K562 (cell line): ENCODE data around the gene EDARADD. TPM values are rescaled to one million over a fixed set of nuclear protein-coding genes. Genes with fewer than 3 reads are reported as not detected.
A peak's percentile ranks its signal among the peaks of the same experiment; 100 is the strongest.

Experiments used
- ATAC-seq: fragments of 200-7000 bp; cut with Tn5 transposase; 3 replicates; pipeline ENCODE4 v1.9.1; 2020; ENCODE audit warnings: moderate library complexity
- Bru-seq: library from RNA; stranded (reverse); fragments of 400-500 nt; gene quantifications from one replicate; lab custom pipeline; 2021; lab: Mats Ljungman, UMichigan
- BruChase-seq, 2 experiments: library from RNA; stranded (reverse); fragments of 400-500 nt; gene quantifications; one replicate each; lab custom pipeline; 2021; lab: Mats Ljungman, UMichigan
- BruUV-seq: library from RNA; stranded (reverse); fragments of 400-500 nt; replicated peaks from 2 replicates; lab custom pipeline; 2021; lab: Mats Ljungman, UMichigan
- CTCF ChIA-PET: fragments of 300-600 bp; formaldehyde crosslinking; extraction: SDS; loops from one replicate; lab custom pipeline; 2021; ENCODE audit warnings: low intra/inter-chr PET ratio; lab: Yijun Ruan, JAX
- POLR2A ChIA-PET: fragments of 300-600, 350-650 bp; sonication (Branson Sonifier 250); formaldehyde crosslinking; extraction: SDS; loops from one replicate; lab custom pipeline; 2021; ENCODE audit warnings: antibody characterized with exemption, inconsistent platforms; lab: Yijun Ruan, JAX
- DNase-seq, 4 experiments: peaks; one replicate each; pipeline versions ENCODE4 v3.0.0 to v3.0.0-alpha.2; 2011 to 2018; ENCODE audit warnings: low spot score in 3 of 4, mixed read lengths in 3 of 4; ENCODE audit errors: extremely low read depth in 1 of 4
- FAIRE-seq: peaks from 2 replicates; lab custom pipeline; 2011; peaks lifted over from hg19 to GRCh38; lab: Jason Lieb, UNC
- H2AFZ ChIP-seq: 2 replicates; pipeline ENCODE4 v1.6.0; 2011; ENCODE audit warnings: low read depth, low read length, control low read depth, inconsistent platforms
- H3K27ac ChIP-seq: fragments of 200-600 bp; 3 replicates; pipeline ENCODE4 v1.8.0; 2011; ENCODE audit warnings: low read depth, mild to moderate bottlenecking, control low read depth, inconsistent platforms, low read length, moderate library complexity, mixed read lengths; ENCODE audit errors: extremely low read depth
- H3K27me3 ChIP-seq, 2 experiments: fragments of 300-600 bp in 1 of 2; 2 replicates in 1 of 2; 3 replicates in 1 of 2; pipeline versions ENCODE4 v1.6.0 to v1.8.0; 2011; ENCODE audit warnings: inconsistent platforms in 2 of 2, low read length in 2 of 2, mild to moderate bottlenecking in 1 of 2, mixed read lengths in 1 of 2, moderate library complexity in 1 of 2; ENCODE audit not compliant: control insufficient read depth in 2 of 2, insufficient read depth in 2 of 2
- H3K36me3 ChIP-seq: fragments of 300-600 bp; 3 replicates; pipeline ENCODE4 v1.8.0; 2011; ENCODE audit warnings: mild to moderate bottlenecking, low read length, inconsistent platforms; ENCODE audit not compliant: control insufficient read depth, insufficient read depth
- H3K4me1 ChIP-seq, 2 experiments: fragments of 200-600 bp in 1 of 2; replicated peaks in 1 of 2; 2 replicates in 1 of 2; 3 replicates in 1 of 2; pipeline versions ENCODE4 v1.5.1 to v1.8.0; 2011; ENCODE audit warnings: inconsistent platforms in 2 of 2, low read length in 2 of 2, mild to moderate bottlenecking in 1 of 2, mixed read lengths in 1 of 2, moderate library complexity in 1 of 2; ENCODE audit not compliant: control insufficient read depth in 2 of 2, insufficient read depth in 2 of 2
- H3K4me2 ChIP-seq: 2 replicates; pipeline ENCODE4 v1.6.1; 2011; ENCODE audit warnings: low read length, control low read depth, inconsistent platforms, mixed read lengths; ENCODE audit not compliant: insufficient read depth
- H3K4me3 ChIP-seq: fragments of 200-600 bp; sonication (generic), shearing (Covaris generic); 2 replicates; pipeline ENCODE4 v1.5.1; 2016; ENCODE audit warnings: control low read depth, inconsistent platforms
- H3K79me2 ChIP-seq: fragments of 200-600 bp; 3 replicates; pipeline ENCODE4 v1.8.0; 2011; ENCODE audit warnings: low read length, inconsistent platforms; ENCODE audit not compliant: control insufficient read depth, insufficient read depth
- H3K9ac ChIP-seq, 2 experiments: 2 replicates each; pipeline versions ENCODE4 v1.6.0 to v1.6.1; 2011; ENCODE audit warnings: low read depth in 2 of 2, low read length in 2 of 2, control low read depth in 1 of 2, inconsistent platforms in 1 of 2, mild to moderate bottlenecking in 1 of 2, mixed read lengths in 1 of 2; ENCODE audit not compliant: insufficient read depth in 1 of 2
- H3K9me1 ChIP-seq: one replicate; pipeline ENCODE4 v1.6.0; 2011; ENCODE audit warnings: inconsistent platforms, mild to moderate bottlenecking, low read length, moderate library complexity; ENCODE audit not compliant: control insufficient read depth, insufficient read depth
- H3K9me3 ChIP-seq: replicated peaks from 2 replicates; pipeline ENCODE4 v1.5.1; 2011; ENCODE audit warnings: low read depth, low read length, inconsistent platforms; ENCODE audit not compliant: control insufficient read depth, insufficient read depth
- H4K20me1 ChIP-seq: replicated peaks from 2 replicates; pipeline ENCODE4 v1.6.1; 2011; ENCODE audit warnings: low read length, inconsistent platforms, mixed read lengths; ENCODE audit not compliant: control insufficient read depth, insufficient read depth
- CBFA2T3 ChIP-seq: fragments of 450-650 bp; IDR thresholded peaks from 2 replicates; pipeline ENCODE4 v1.6.1; 2017
- CEBPB ChIP-seq: fragments of 450-650 bp; IDR thresholded peaks from 2 replicates; pipeline ENCODE4 v1.6.1; 2016; ENCODE audit warnings: missing genetic modification characterization, missing compliant biosample characterization
- CSDE1 ChIP-seq, 2 experiments: fragments of 450-650 bp; IDR thresholded peaks; 2 replicates each; pipeline ENCODE4 v1.6.1; 2016; ENCODE audit warnings: mild to moderate bottlenecking in 1 of 2
- FIP1L1 ChIP-seq: fragments of 200-400 bp; formaldehyde crosslinking; IDR thresholded peaks from 2 replicates; pipeline ENCODE4 v1.6.1; 2018; ENCODE audit warnings: mild to moderate bottlenecking, low read depth, low read length; ENCODE audit not compliant: poor library complexity, severe bottlenecking
- GTF2A2 ChIP-seq: IDR thresholded peaks from 2 replicates; pipeline ENCODE4 v1.6.1; 2016; ENCODE audit warnings: mild to moderate bottlenecking, missing genetic modification characterization, missing compliant biosample characterization
- KDM2B ChIP-seq: fragments of 250-450 bp; sonication (Bioruptor Pico); IDR thresholded peaks from 2 replicates; pipeline ENCODE4 v1.8.0; 2021; ENCODE audit warnings: mild to moderate bottlenecking, moderate library complexity
- MTF1 ChIP-seq: fragments of 250-450 bp; sonication (Bioruptor Pico); IDR thresholded peaks from 2 replicates; pipeline ENCODE4 v1.9.0; 2021; ENCODE audit warnings: moderate library complexity, mild to moderate bottlenecking, inconsistent platforms, borderline replicate concordance
- OTX1 ChIP-seq: fragments of 450-650 bp; formaldehyde crosslinking; IDR thresholded peaks from 2 replicates; pipeline ENCODE4 v1.4.0; 2022; ENCODE audit warnings: mild to moderate bottlenecking
- POU5F1 ChIP-seq: fragments of 150-350 bp; IDR thresholded peaks from 2 replicates; pipeline ENCODE4 v1.6.1; 2014; ENCODE audit warnings: borderline replicate concordance, low read length, low read depth, mild to moderate bottlenecking; ENCODE audit not compliant: partially characterized antibody
- SAFB2 ChIP-seq: fragments of 200-400 bp; formaldehyde crosslinking; IDR thresholded peaks from 2 replicates; pipeline ENCODE4 v1.6.1; 2018; ENCODE audit warnings: borderline replicate concordance, low read length, low read depth, moderate library complexity; ENCODE audit not compliant: severe bottlenecking
- SETDB1 ChIP-seq: IDR thresholded peaks from one replicate; pipeline ENCODE4 v1.6.1; 2012; ENCODE audit warnings: low read length, control low read depth, inconsistent platforms
- SMAD3 ChIP-seq: fragments of 450-650 bp; formaldehyde crosslinking; conservative IDR thresholded peaks from 2 replicates; pipeline ENCODE4 v1.4.0; 2020; ENCODE audit warnings: mild to moderate bottlenecking
- SMARCC2 ChIP-seq: fragments of 450-650 bp; IDR thresholded peaks from 2 replicates; pipeline ENCODE4 v1.6.1; 2017; ENCODE audit warnings: antibody characterized with exemption, moderate library complexity, mild to moderate bottlenecking, low read depth
- SREBF2 ChIP-seq: sonication (generic); formaldehyde crosslinking; IDR thresholded peaks from 2 replicates; pipeline ENCODE4 v1.4.0; 2020; ENCODE audit warnings: mild to moderate bottlenecking, missing genetic modification reagents
- TAL1 ChIP-seq: fragments of 450-650 bp; IDR thresholded peaks from 2 replicates; pipeline ENCODE4 v1.6.1; 2016; ENCODE audit warnings: mild to moderate bottlenecking
- TCF15 ChIP-seq: fragments of 250-450 bp; sonication (Bioruptor Pico); IDR thresholded peaks from 2 replicates; pipeline ENCODE4 v1.8.0; 2022; ENCODE audit warnings: moderate library complexity, mild to moderate bottlenecking, inconsistent platforms
- TEAD1 ChIP-seq, 2 experiments: fragments of 450-650 bp in 1 of 2; sonication (generic) in 1 of 2; formaldehyde crosslinking; IDR thresholded peaks; 2 replicates each; pipeline versions ENCODE4 v1.4.0 to v1.8.0; 2020 to 2022; ENCODE audit warnings: mild to moderate bottlenecking in 2 of 2, missing genetic modification reagents in 1 of 2
- ZNF224 ChIP-seq: sonication (generic); formaldehyde crosslinking; IDR thresholded peaks from 2 replicates; pipeline ENCODE4 v1.8.0; 2022; ENCODE audit warnings: mild to moderate bottlenecking, missing genetic modification reagents
- ZNF717 ChIP-seq: fragments of 250-450 bp; sonication (Bioruptor Pico); IDR thresholded peaks from 2 replicates; pipeline ENCODE4 v1.5.0; 2021
- WGBS: fragments of 100-300 bp; shearing (Covaris generic); methylation state at CpG from one replicate; pipeline ENCODE4 v1.1.6; 2016; ENCODE audit warnings: low coverage, mixed read lengths; ENCODE audit not compliant: insufficient coverage; ENCODE audit errors: missing lambda C conversion rate; 5-methylcytosine and 5-hydroxymethylcytosine counted together
- in situ Hi-C: fragments of 300-500 bp; cut with MboI; formaldehyde crosslinking; loops from 4 replicates; pipeline ENCODE4 v1.15.0; 2018; ENCODE audit warnings: inconsistent platforms, mixed read lengths
- intact Hi-C: fragments of 100-400 bp; cut with micrococcal nuclease; formaldehyde crosslinking; loops from 2 replicates; pipeline ENCODE4 v1.14.2; 2022
- long read RNA-seq, 3 experiments: library from polyadenylated mRNA in 2 of 3; library from RNA in 1 of 3; unstranded in 2 of 3; stranded (forward) in 1 of 3; transcript quantifications; one replicate each; pipeline ENCODE4 v2.0.0, GENCODE V29; 2019 to 2022
- polyA minus RNA-seq, 3 experiments: library from RNA; depleted of rRNA, polyadenylated mRNA; stranded (reverse); fragments of >200 nt; gene quantifications; 2 replicates each; pipeline ENCODE4 v1.2.3, GENCODE V29; 2011
- polyA plus RNA-seq, 8 experiments: library from polyadenylated mRNA; depleted of rRNA in 4 of 8; stranded (reverse) in 5 of 8; unstranded in 3 of 8; fragments of >200 nt; fragmentation: Nextera tagmentation in 2 of 8; fragmentation: Illumina TruSeq in 1 of 8; extraction: Ambion mirVana in 2 of 8; extraction: Trizol in 1 of 8; gene quantifications; 2 replicates each; pipeline versions ENCODE4 v1.2.1 to v1.2.3, GENCODE V29; 2011 to 2014; ENCODE audit warnings: inconsistent platforms in 1 of 8, missing spikeins in 1 of 8
- total RNA-seq, 7 experiments: library from RNA; depleted of rRNA in 6 of 7; stranded (reverse); fragments of >200 nt in 6 of 7; fragmentation: Illumina TruSeq in 2 of 7; extraction: Trizol in 2 of 7; gene quantifications; 2 replicates each; pipeline versions ENCODE4 v1.2.1 to v1.2.3, GENCODE V29; 2011 to 2021; ENCODE audit warnings: low replicate concordance in 1 of 7

EDARADD gene
- total RNA-seq (2011; cell fraction: chromatin; rRNA removed; ENCODE audit: low replicate concordance) = 1.1 and 4.5 TPM in 2 replicates
- 1.5 and 4.3 TPM in 2 replicates for total RNA-seq (2011; cell fraction: nucleolus; rRNA removed)
- total RNA-seq (2011; cell fraction: nucleoplasm; rRNA removed) = 3.6 and 4.0 TPM in 2 replicates
- total RNA-seq (2014; rRNA removed) (20.6 and 23.1 TPM in 2 replicates), total RNA-seq (2014; rRNA removed; fragmentation: Illumina TruSeq; extraction: Trizol) (20.4 and 21.6 TPM in 2 replicates), total RNA-seq (2015; rRNA removed; fragmentation: Illumina TruSeq; extraction: Trizol) (29.3 and 32.2 TPM in 2 replicates), total RNA-seq (2021) (21.1 and 22.5 TPM in 2 replicates), polyA plus RNA-seq (2011; rRNA removed) (0.46 and 0.49 TPM in 2 replicates), polyA plus RNA-seq (2014; fragmentation: Illumina TruSeq; extraction: Trizol) (31.1 and 32.4 TPM in 2 replicates), polyA plus RNA-seq (2014; fragmentation: Nextera tagmentation; extraction: Ambion mirVana) (1 to 10 TPM; 5.2 to 8.5 TPM), polyA plus RNA-seq (2014; rRNA removed) (17.8 and 21.5 TPM in 2 replicates), polyA minus RNA-seq (2011; rRNA and poly(A)+ RNA removed) (0.56 and 0.72 TPM in 2 replicates), Bru-seq, nascent RNA (percentile 69 among the genes with signal in this experiment), BruChase-seq, experiment 1, labeled RNA remaining after a 2-hour chase (percentile 62 among the genes with signal in this experiment), BruChase-seq, experiment 2, labeled RNA remaining after a 6-hour chase (percentile 55 among the genes with signal in this experiment)
- polyA plus RNA-seq (2011; cell fraction: cytosol; rRNA removed) = 0.25 and 0.43 TPM in 2 replicates
- 0.14 and 0.31 TPM in 2 replicates for polyA plus RNA-seq (2011; cell fraction: nucleus; rRNA removed)
- 20.5 and 30.0 TPM in 2 replicates for polyA plus RNA-seq (2012)
- polyA minus RNA-seq (2011; cell fraction: cytosol; rRNA and poly(A)+ RNA removed) = 0.64 TPM in 1 of 2 replicates, not detected in the other
- polyA minus RNA-seq (2011; cell fraction: nucleus; rRNA and poly(A)+ RNA removed) = 0.40 and 1.3 TPM in 2 replicates
- long read RNA-seq, experiment 1, transcript EDARADD-202 (6 exons, 3,097 nt) = major isoform, 31 of 47 reads
- long read RNA-seq, experiment 1, partial matches to known transcripts = 1 of 47 reads
- long read RNA-seq, experiment 1, other reads (novel, unspliced or antisense) = 12 of 47 reads
- long read RNA-seq, experiment 2, partial matches to known transcripts = 2 of 11 reads
- long read RNA-seq, experiment 2, other reads (novel, unspliced or antisense) = 3 of 11 reads
- long read RNA-seq, experiment 3, partial matches to known transcripts = 2 of 6 reads
- long read RNA-seq, experiment 3, other reads (novel, unspliced or antisense) = 1 of 6 reads

GRCh38 chr1:236393681-236394481 lies at the start of gene EDARADD:
EDARADD (plus strand) TSS chr1:236394286; CDS start chr1:236394445, 159 bp downstream.
- Histone ChIP-seq H3K9me1 (no peaks in the 10 kb centered on the region), H2AFZ (peak within 1 kb of the TSS; percentile 94), H3K36me3 (peaks cover 5% of the 10 kb centered on the region; the same call in 1 of the 3 replicates), H3K27ac (peak within 1 kb of the TSS; percentile 84), H3K4me3 (peak within 1 kb of the TSS; percentile 81), H3K4me1 (peaks cover 11 to 22% of the 10 kb centered on the region in 2 experiments), H3K79me2 (peaks cover 32% of the 10 kb centered on the region), H3K4me2 (peak within 1 kb of the TSS; percentile 90), H3K9ac (peak within 1 kb of the TSS; percentile 76 to 97), H4K20me1 (no peaks in the 10 kb centered on the region), H3K27me3 (no peaks in the 10 kb centered on the region), H3K9me3 (no peaks in the 10 kb centered on the region)
- ChIA-PET CTCF (no interaction called here), POLR2A (interaction anchor here (0.6 to 7.8 kb wide), 13 partner anchors 9 to 238 kb away, joined by 3 to 47 read pairs (median 3); partner anchors contain the start of gene ERO1B)
- peak in 1 of 4 experiments; percentile 51 for DNase-seq
- BruUV-seq = no TSS peak
- FAIRE-seq = no peak
- in situ Hi-C loops (no loop called here), intact Hi-C loops (loop anchor here (1.0 kb wide), 1 partner anchor 42 kb away; no protein-coding TSS in a partner anchor)
- ATAC-seq = peak; percentile 2; the same call in 1 of the 3 replicates
- 36% methylated on average over 13 of the region's 13 CpGs for WGBS
- TF ChIP-seq ZNF717 (no peak), FIP1L1 (no peak), TAL1 (no peak), CEBPB (tag) (no peak), SREBF2 (no peak), MTF1 (CRISPR knock-in tag) (no peak), TCF15 (CRISPR knock-in tag) (no peak), SAFB2 (no peak), SETDB1 (no peak), CBFA2T3 (no peak), TEAD1 (CRISPR knock-in tag; IDR thresholded peaks at IDR 0.05) (no peak), SMAD3 (CRISPR knock-in tag) (no peak), OTX1 (CRISPR knock-in tag) (no peak), ZNF224 (CRISPR knock-in tag) (no peak), GTF2A2 (no peak), POU5F1 (no peak), CSDE1 (IDR thresholded peaks at IDR 0.05) (no peak), KDM2B (0 out of 2 replicates have a peak, but pooled peaks have one; percentile 16), SMARCC2 (no peak)
